SIG-M5 (cell line): ENCODE data around the gene WDR31.
"Not testable (repeated sequence)": the region's sequence is repeated elsewhere in the genome, so short reads cannot be mapped to it uniquely, and the experiment has no call there.

ENCODE experiments used
- DNase-seq: peaks from one replicate; lab custom pipeline; 2025; lab: John Stamatoyannopoulos, UW

WDR31 gene

GRCh38 chr9:113298311-113298710 lies 41.8 kb downstream of the WDR31 start:
- DNase-seq: no peak

- no peak for DNase-seq
Measured at GRCh38 chr9:113296796-113297558, 43.1 kb downstream of the WDR31 start.

GRCh38 chr9:113296247-113296646 lies 43.8 kb downstream of the WDR31 start:
- not testable (repeated sequence) for DNase-seq

- DNase-seq: no peak
Measured at GRCh38 chr9:113293285-113293878, 46.7 kb downstream of the WDR31 start.

- DNase-seq: no peak
Measured at GRCh38 chr9:113290052-113290607, 49.9 kb downstream of the WDR31 start.

GRCh38 chr9:113289091-113289490 lies 51.0 kb downstream of the WDR31 start:
- DNase-seq: no peak

GRCh38 chr9:113281356-113281755 lies 58.7 kb downstream of the WDR31 start:
- DNase-seq: no peak

- DNase-seq: no peak
Measured at GRCh38 chr9:113278840-113279239, 61.2 kb downstream of the WDR31 start.

- DNase-seq: peak; percentile 86
Measured at GRCh38 chr9:113275157-113276131, 64.6 kb downstream of the WDR31 start, which contains the start of the genes CDC26 and PRPF4. TSS of gene CDC26 (minus strand) at chr9:113275572. CDS start at chr9:113272507, 3,065 bp downstream. TSS of gene PRPF4 (plus strand) at chr9:113275658. CDS start at chr9:113275744, 86 bp downstream.

GRCh38 chr9:113274474-113275156 lies 65.5 kb downstream of the WDR31 start:
- DNase-seq: no peak

GRCh38 chr9:113269871-113270270 lies 70.2 kb downstream of the WDR31 start:
- no peak for DNase-seq

GRCh38 chr9:113269355-113269754 lies 70.7 kb downstream of the WDR31 start:
- DNase-seq: no peak

- no peak for DNase-seq
Measured at GRCh38 chr9:113267911-113268566, 72.0 kb downstream of the WDR31 start.

GRCh38 chr9:113266174-113266573 lies 73.9 kb downstream of the WDR31 start:
- DNase-seq: no peak
